D341Med (cell line): ENCODE results near the gene BTBD3.

Experiments used
- DNase-seq: peaks from one replicate; pipeline ENCODE4 v3.0.0; 2012; ENCODE audit warnings: low spot score

BTBD3 gene

GRCh38 chr20:11917663-11918062, at the start of gene BTBD3:
BTBD3 (plus strand) TSS chr20:11917893; CDS start chr20:11918276, 383 bp downstream.
- peak; percentile 47 for DNase-seq

DNA sequence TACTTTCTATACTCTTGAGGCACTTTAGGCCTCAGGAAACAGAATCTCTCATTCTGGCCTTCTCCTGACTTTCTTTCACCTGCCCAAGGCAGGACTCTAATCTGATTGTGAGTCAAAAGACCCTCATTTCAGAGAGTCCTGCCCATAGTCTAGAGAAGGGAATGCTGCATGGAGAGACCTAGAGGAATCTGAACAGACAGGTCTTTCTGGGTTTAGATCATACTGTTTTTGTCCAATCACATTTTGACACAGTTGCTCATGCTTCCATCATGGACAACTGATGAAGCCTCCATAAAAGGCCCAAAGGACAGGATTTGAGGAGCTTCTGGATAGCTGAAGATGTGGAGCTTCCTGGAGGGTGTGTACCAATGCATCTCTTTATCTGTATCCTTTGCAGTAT, 48.1 kb upstream of the BTBD3 start:
- DNase-seq = no peak

- DNase-seq = no peak
Measured at GRCh38 chr20:11870411-11870810, 47.3 kb upstream of the BTBD3 start.

DNA sequence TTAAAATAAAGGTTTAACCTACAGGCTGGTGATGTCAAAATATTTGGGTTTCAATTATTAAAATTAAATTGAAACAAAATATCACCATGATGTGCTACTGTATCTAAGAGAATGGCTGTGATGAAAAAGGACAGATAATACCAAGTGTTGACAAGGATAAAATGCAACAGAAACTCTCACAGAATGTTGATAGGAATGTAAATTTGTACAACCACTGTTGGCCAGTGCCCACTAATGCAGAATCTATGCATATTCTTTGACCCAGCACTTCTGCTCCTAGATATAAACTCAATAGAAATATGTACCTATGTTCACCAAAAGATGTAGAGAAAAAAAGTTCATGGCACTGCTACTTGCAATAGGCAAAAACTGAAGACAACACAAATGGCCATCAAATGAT, 41.1 kb upstream of the BTBD3 start:
- no peak for DNase-seq

GRCh38 chr20:11880680-11881079, 37.0 kb upstream of the BTBD3 start:
- no peak for DNase-seq

DNA sequence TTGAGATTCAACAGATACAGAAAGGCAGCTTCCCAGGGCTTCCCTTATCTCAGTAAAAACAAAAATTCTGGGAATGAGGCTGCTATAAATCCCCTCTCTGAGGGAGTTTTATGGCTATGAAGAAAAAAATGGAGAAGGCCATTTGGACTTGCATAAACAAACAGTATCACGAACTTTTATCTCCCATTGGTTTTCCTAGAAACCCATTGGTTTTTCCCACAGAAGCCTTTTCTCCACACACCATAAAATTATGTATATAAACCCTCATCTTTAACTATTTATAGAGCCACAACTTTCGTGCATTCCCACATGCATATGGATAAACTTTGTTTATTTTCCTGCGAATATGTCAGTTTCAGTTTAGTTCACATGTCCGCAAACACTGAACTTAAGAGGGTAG, 36.2 kb upstream of the BTBD3 start:
- no peak for DNase-seq

DNA sequence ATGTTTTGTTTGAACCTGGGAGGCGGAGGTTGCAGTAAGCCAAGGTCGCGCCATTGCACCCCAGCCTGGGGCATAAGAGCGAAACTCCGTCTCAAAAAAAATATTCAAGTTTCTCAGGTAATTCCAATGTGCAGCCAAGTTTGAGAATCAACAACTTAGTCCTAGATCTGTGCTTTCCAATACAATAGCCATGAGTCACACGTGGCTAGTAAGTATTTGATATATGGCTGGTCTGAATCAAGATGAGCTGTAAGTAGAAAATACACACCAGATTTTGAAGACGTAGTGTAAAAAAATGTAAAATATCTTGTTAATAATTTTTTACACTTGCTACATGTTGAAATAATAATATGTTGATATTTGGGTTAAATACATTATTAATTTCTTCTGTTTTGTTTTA, 35.0 kb upstream of the BTBD3 start:
- no peak for DNase-seq

DNA sequence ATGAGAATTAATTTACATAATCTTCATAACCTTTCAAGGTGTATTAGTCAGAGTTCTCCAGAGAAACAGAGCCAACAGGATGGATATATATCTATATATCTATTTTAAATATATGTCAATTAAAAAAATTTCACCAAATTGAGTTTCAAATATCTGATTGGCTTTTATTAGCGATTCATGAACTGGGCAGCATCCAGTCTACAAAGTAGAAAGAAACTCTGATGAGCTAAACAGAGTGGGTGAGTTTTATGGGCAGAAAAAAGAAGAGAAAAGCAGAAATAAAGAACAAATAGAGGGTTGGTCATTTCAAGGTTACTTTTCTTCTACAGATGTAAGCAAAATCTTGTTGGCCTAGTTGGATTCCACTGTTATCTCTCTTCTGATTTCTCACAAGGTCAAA, 29.0 kb upstream of the BTBD3 start:
- no peak for DNase-seq

- DNase-seq = peak; percentile 96
Measured at GRCh38 chr20:11890331-11891076, 27.2 kb upstream of the BTBD3 start.

DNA sequence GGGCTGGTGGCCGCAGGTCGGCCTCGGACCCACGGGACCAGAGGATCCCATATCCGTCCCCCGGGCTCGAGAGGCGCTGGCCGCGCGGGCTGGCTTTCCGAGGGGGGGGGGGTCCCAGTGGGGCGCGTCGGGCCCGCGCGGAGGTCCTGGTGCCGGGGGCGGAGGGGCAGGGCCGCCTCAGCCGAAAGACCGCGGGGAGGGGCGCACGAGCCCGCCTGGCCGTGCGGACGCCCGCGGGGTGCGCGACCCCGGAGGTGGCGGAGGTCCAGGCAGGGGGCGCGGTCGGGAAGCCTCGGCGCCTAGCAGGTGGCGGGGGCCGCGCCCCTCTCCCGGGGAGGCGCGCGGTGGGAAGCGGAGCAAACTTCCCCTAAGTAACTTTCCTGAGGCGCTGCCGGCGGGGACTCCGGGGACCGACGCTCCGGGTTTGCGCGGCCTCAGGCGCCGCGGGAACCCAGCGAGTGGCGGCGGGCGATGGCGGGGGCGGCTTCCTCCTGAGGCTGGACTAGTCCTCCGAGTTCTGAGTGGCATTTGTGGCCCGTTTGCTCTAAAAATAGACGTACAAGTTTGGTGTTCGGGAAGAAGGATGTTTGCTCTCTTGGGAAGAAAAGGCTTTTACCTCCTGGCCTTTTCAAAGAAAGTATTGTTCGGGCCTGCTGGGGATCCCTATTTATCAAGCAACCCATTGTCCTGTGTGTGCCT, 26.5 kb upstream of the BTBD3 start:
- peak; percentile 77 for DNase-seq

GRCh38 chr20:11891776-11892545, 25.7 kb upstream of the BTBD3 start:
- DNase-seq = peak; percentile 62

- no peak for DNase-seq
Measured at GRCh38 chr20:11894062-11894461, 23.6 kb upstream of the BTBD3 start.

DNA sequence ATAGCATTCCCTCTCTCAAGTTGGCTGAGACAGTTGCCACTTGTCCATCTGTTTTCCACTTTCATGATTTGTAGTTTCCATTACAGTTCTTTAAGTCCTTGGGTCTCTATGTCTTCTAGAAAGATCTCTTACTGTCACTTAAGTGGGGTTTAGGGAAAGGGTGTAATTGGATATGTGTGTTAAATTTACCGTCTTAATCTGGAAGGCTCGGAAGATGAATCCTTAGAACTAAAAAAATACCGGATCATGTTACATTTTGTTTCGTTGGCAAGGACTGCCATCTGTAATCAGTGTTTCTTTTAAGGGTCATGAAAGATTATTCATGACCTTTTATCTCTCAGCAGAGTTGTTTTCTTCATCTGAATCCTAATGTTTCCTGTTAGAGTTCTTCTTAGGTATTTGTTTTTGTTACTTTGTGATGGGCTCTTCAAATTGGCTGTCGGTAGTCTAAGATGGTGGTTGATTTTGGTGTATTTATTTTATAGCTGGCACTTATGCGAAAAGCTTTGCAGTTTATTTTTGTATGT, 21.8 kb upstream of the BTBD3 start:
- DNase-seq = no peak

DNA sequence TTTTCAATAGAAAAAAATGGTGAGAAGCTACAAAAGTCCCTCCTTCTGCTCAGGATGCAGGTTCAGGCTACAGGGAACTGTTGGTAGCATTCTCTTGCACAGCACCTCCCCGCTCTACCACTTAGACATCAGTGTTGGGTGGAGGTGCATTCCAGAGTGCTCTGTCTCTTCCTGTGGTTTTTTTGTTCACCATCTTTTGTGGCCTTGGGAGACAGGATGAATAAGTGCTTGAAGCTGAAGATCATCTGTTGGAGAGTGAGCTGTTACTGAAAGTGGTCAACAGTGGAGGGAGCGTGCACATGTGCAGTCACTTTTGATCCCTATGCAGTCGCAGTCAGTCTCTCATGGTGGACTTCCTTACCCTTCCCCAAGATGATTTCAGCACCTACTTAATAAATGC, 16.6 kb upstream of the BTBD3 start:
- no peak for DNase-seq

GRCh38 chr20:11902285-11902697, 15.4 kb upstream of the BTBD3 start:
- no peak for DNase-seq

- no peak for DNase-seq
Measured at GRCh38 chr20:11905460-11906179, 12.1 kb upstream of the BTBD3 start.

- no peak for DNase-seq
Measured at GRCh38 chr20:11906626-11907480, 10.8 kb upstream of the BTBD3 start.

DNA sequence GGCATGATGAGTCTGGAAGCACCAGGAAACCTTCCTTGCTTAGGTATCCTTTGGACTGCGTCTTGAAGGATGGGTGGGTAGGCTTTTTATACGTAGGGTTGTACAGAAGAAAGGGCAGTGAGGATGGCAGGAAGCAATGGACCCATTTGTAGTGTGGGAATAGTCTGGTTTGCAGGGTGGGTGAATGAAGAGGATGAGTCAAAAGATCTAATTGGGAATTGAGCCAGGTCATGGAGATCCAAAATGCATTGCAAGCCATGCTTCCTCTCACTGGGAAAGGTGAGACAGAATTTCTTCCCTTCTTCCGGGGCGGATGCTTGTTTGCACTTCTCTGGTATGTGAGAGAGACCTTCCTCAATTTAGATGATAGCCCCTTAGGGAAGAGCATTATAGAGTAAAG, 10.1 kb upstream of the BTBD3 start:
- DNase-seq = no peak

GRCh38 chr20:11912013-11912658, 5.6 kb upstream of the BTBD3 start:
- peak; percentile 48 for DNase-seq

GRCh38 chr20:11912659-11913415, 4.9 kb upstream of the BTBD3 start:
- no peak for DNase-seq
